ENCODE results near the gene FBXO21.

DNA sequence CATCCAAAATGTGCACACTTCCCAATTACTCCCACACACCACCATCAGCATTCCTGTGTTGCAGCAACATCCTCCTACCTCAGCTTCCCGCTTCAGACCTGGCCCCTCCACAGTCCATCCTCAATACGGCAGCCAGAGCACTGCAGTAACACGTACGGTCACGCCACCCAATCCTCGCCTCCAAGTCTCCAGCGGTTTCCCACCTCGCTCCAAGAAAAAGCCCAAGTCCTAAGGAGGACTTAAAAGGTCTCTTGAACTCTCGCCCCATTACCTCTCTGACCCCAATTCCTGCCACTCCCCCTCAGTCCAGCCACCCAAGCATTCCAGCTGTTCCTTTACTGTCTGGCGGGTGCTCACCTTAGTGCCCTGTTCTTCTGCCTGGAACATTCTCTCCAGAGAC lies 12.0 kb downstream of the FBXO21 start:
- TF ChIP-seq, protein P1, sequence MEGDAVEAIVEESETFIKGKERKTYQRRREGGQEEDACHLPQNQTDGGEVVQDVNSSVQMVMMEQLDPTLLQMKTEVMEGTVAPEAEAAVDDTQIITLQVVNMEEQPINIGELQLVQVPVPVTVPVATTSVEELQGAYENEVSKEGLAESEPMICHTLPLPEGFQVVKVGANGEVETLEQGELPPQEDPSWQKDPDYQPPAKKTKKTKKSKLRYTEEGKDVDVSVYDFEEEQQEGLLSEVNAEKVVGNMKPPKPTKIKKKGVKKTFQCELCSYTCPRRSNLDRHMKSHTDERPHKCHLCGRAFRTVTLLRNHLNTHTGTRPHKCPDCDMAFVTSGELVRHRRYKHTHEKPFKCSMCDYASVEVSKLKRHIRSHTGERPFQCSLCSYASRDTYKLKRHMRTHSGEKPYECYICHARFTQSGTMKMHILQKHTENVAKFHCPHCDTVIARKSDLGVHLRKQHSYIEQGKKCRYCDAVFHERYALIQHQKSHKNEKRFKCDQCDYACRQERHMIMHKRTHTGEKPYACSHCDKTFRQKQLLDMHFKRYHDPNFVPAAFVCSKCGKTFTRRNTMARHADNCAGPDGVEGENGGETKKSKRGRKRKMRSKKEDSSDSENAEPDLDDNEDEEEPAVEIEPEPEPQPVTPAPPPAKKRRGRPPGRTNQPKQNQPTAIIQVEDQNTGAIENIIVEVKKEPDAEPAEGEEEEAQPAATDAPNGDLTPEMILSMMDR (IDR thresholded peaks at IDR 0.05), result no peak
- TF ChIP-seq POLR2A (IDR thresholded peaks at IDR 0.05), result no peak
- TF ChIP-seq POLR2AphosphoS5 (IDR thresholded peaks at IDR 0.05), result no peak

All from stomach (tissue), 4 donors.